Measurements from ENCODE around the gene CDK8. TPM values are rescaled to one million over a fixed set of nuclear protein-coding genes. Genes with fewer than 3 reads are reported as not detected.

Gene CDK8
- total RNA-seq, 4 donors from 2014 or later: 9.6 to 17.7 (median 13.7) TPM

DNA sequence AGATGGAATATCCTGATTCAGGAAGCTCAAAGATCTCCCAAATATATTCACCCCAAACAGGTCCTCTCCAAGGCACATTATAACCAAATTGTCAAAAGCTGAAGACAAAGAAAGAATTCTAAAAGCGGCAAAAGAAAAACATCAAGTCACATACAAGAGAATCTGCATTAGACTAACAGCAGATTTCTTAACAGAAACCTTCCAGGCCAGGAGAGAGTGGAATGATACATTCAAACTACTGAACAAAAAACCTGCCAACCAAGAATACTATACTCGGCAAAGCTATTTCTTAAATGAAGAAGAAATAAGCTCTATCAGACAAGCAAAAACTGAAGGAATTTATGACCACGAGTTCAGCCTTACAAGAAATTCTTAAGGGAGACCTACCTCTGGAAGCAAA is 183.0 kb downstream of the CDK8 start:
- no peaks in the 10 kb centered on the region for H3K27me3 ChIP-seq
- H3K4me3 ChIP-seq: no peak overlapping the region
- peaks cover 0 to 51% (median 10%) of the 10 kb centered on the region in 4 donors for H3K9me3 ChIP-seq
- TF ChIP-seq EP300 (IDR thresholded peaks at IDR 0.05): no peak
- TF ChIP-seq POLR2A (IDR thresholded peaks at IDR 0.05): no peak
- TF ChIP-seq, protein P1, sequence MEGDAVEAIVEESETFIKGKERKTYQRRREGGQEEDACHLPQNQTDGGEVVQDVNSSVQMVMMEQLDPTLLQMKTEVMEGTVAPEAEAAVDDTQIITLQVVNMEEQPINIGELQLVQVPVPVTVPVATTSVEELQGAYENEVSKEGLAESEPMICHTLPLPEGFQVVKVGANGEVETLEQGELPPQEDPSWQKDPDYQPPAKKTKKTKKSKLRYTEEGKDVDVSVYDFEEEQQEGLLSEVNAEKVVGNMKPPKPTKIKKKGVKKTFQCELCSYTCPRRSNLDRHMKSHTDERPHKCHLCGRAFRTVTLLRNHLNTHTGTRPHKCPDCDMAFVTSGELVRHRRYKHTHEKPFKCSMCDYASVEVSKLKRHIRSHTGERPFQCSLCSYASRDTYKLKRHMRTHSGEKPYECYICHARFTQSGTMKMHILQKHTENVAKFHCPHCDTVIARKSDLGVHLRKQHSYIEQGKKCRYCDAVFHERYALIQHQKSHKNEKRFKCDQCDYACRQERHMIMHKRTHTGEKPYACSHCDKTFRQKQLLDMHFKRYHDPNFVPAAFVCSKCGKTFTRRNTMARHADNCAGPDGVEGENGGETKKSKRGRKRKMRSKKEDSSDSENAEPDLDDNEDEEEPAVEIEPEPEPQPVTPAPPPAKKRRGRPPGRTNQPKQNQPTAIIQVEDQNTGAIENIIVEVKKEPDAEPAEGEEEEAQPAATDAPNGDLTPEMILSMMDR (IDR thresholded peaks at IDR 0.05): no peak
- 86 to 90% methylated on average over 3 of the region's 3 CpGs for WGBS, 2 donors
- no peaks in the 10 kb centered on the region for H3K36me3 ChIP-seq
- H3K27ac ChIP-seq: no peak overlapping the region
- no peak for DNase-seq (ENCODE audit: low spot score in 2 of 2)
- H3K4me1 ChIP-seq: no peaks in the 10 kb centered on the region

DNA sequence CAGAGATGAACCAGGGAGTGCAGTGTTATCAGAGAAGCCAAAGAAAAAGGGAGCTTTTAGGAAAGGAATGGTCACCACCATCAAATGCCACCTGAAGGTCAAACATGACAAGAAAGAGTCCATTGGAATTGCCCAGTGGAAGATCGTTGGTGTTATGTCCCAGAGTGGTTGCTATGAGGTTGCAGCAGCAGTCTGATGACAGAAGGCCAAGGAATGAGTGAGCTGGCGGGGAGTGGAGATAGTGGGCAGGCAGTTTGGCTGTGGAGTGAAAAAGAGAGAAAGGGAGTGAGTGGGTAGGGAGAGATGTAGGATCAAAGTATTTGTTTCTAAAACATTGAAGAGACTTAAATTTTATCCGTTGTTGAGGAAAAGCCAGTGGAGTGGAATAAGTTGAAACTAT is 186.2 kb downstream of the CDK8 start:
- WGBS, 2 donors: 56 to 86% methylated on average over 3 of the region's 3 CpGs
- TF ChIP-seq EP300 (IDR thresholded peaks at IDR 0.05) (no peak), POLR2A (IDR thresholded peaks at IDR 0.05) (no peak)
- TF ChIP-seq, protein P1 (IDR thresholded peaks at IDR 0.05): no peak
- H3K27ac ChIP-seq: no peak overlapping the region
- H3K4me1 ChIP-seq: no peaks in the 10 kb centered on the region
- DNase-seq (ENCODE audit: low spot score in 2 of 2): no peak
- H3K27me3 ChIP-seq: no peaks in the 10 kb centered on the region
- H3K4me3 ChIP-seq: no peak overlapping the region
- H3K36me3 ChIP-seq: no peaks in the 10 kb centered on the region
- peaks cover 0 to 42% (median 10%) of the 10 kb centered on the region in 4 donors for H3K9me3 ChIP-seq

DNA sequence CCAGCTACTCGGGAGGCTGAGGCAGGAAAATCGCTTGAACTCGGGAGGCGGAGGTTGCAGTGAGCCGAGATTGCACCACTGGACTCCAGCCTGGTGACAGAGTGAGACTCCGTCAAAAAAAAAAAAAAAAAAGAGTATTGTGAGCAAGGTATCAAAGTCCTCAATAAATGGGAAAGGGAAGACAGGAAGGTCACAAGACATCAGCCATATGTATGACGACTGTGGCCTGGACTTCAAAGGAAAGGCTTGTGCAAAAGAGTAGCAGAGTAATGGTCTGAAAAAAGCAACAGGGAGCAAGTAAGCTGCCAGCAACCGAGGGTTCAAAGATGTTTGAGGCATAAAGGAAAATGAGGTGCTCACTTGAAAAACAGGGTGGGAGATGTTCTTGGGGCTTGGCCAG is 187.5 kb downstream of the CDK8 start:
- H3K27me3 ChIP-seq: no peaks in the 10 kb centered on the region
- no peak overlapping the region for H3K4me3 ChIP-seq
- no peaks in the 10 kb centered on the region for H3K36me3 ChIP-seq
- H3K27ac ChIP-seq: no peak overlapping the region
- H3K9me3 ChIP-seq: peaks cover 0 to 29% (median 5%) of the 10 kb centered on the region in 4 donors
- TF ChIP-seq, protein P1 (IDR thresholded peaks at IDR 0.05): no peak
- TF ChIP-seq EP300 (IDR thresholded peaks at IDR 0.05) (no peak), POLR2A (IDR thresholded peaks at IDR 0.05) (no peak)
- WGBS, 2 donors: 89 to 91% methylated on average over 8 of the region's 8 CpGs
- no peak for DNase-seq (ENCODE audit: low spot score in 2 of 2)
- no peaks in the 10 kb centered on the region for H3K4me1 ChIP-seq

DNA sequence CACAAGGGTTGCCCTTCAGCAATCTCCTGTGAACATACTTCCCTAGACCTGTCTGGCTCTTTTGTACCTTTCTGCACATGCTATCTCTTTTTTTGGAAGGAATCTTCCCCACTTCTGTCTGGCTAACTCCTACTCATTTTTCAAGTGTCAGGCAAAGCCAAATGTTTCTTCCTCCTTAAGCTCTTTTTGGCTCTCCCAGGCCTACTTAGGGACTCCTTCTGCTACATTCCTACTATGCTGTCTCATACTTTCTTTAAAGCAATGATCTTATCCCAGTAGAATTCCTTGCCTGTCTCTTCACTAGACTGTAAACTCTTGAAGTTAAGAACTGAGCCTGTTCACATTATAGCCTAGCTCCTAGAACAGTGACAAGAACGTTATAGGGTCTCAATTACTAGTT is 188.6 kb downstream of the CDK8 start:
- TF ChIP-seq POLR2A (IDR thresholded peaks at IDR 0.05): no peak
- 22 to 28% methylated on average over 1 of the region's 1 CpG for whole genome bisulfite sequencing, 2 donors
- no peak overlapping the region for H3K27ac ChIP-seq
- H3K36me3 ChIP-seq: no peaks in the 10 kb centered on the region
- peaks cover 0 to 19% (median 2%) of the 10 kb centered on the region in 4 donors for H3K9me3 ChIP-seq
- H3K4me1 ChIP-seq: no peaks in the 10 kb centered on the region
- H3K27me3 ChIP-seq: no peaks in the 10 kb centered on the region
- H3K4me3 ChIP-seq: no peak overlapping the region
- DNase-seq (ENCODE audit: low spot score in 2 of 2): no peak

DNA sequence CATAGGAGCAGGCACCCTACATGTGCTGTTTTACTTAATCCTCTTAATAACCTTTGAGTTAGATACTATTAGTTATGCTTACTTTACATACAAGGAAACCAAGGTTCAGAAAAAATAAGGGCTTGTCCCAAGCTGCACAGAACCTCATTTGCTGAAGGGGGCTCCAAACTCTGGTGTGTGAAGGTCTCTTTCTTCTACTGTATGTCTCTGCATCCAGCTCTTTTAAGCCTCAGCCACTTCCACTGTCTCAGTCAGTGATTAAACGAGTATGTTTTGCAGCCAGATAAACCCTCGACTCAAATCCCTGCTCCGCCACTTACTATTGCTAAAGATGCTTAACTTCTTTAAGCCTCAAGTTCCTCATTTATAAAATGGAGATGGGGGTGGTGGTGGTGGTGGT is 191.2 kb downstream of the CDK8 start:
- Histone ChIP-seq H3K4me3 (no peak overlapping the region), H3K4me1 (no peaks in the 10 kb centered on the region), H3K27me3 (no peaks in the 10 kb centered on the region), H3K27ac (no peak overlapping the region), H3K9me3 (no peaks in the 10 kb centered on the region), H3K36me3 (no peaks in the 10 kb centered on the region)
- no peak for DNase-seq (ENCODE audit: low spot score in 2 of 2)
- WGBS, 2 donors: 84 to 88% methylated on average over 3 of the region's 3 CpGs
- TF ChIP-seq, protein P1 (IDR thresholded peaks at IDR 0.05): no peak
- TF ChIP-seq POLR2A (IDR thresholded peaks at IDR 0.05): no peak
- no peak for TF ChIP-seq EP300 (IDR thresholded peaks at IDR 0.05)

DNA sequence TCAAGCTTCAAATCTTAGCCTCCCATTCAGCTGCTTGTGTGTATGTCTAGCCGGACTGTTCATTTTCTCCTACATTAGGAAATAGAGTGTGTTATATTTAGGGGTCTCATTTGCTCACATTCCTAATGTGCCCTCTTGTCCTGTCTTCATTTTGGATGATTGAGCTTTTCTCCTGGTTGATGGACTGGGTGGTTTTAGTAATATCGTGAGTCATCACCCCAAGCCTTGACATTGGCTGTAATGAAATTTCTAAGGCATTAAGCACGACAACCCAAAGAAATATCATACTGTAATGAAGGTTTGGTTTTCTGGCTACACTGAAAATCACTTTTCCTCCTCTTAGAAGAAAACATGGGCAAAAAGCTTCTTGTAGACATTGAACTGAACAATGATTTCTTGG is 192.8 kb downstream of the CDK8 start:
- H3K27me3 ChIP-seq: no peaks in the 10 kb centered on the region
- 86 to 88% methylated on average over 3 of the region's 3 CpGs for WGBS, 2 donors
- no peaks in the 10 kb centered on the region for H3K9me3 ChIP-seq
- H3K27ac ChIP-seq: no peak overlapping the region
- DNase-seq (ENCODE audit: low spot score in 2 of 2): no peak
- no peak overlapping the region for H3K4me3 ChIP-seq
- no peaks in the 10 kb centered on the region for H3K4me1 ChIP-seq
- TF ChIP-seq EP300 (IDR thresholded peaks at IDR 0.05) (no peak), POLR2A (IDR thresholded peaks at IDR 0.05) (no peak)
- TF ChIP-seq, protein P1 (IDR thresholded peaks at IDR 0.05): no peak
- no peaks in the 10 kb centered on the region for H3K36me3 ChIP-seq

Measured in tibial nerve (tissue), 4 donors.